HG02840 (cell line): Measurements from ENCODE around the gene ZNF618.

Experiments used
- ATAC-seq: cut with Tn5 transposase; IDR thresholded peaks from one replicate; pipeline ENCODE4 v1.9.1; 2021; ENCODE audit warnings: mild to moderate bottlenecking, moderate library complexity, moderate number of reproducible peaks; ENCODE audit not compliant: unreplicated experiment, low FRiP score

Gene ZNF618

GRCh38 chr9:114051706-114052105 lies 175.6 kb downstream of the ZNF618 start:
- ATAC-seq: no peak

GRCh38 chr9:114053246-114054005 lies 177.3 kb downstream of the ZNF618 start:
- no peak for ATAC-seq

- no peak for ATAC-seq
Measured at GRCh38 chr9:114054191-114054690, 178.1 kb downstream of the ZNF618 start.

- no peak for ATAC-seq
Measured at GRCh38 chr9:114055061-114055460, 179.0 kb downstream of the ZNF618 start.

- no peak for ATAC-seq
Measured at GRCh38 chr9:114055894-114056293, 179.8 kb downstream of the ZNF618 start.

- ATAC-seq: no peak
Measured at GRCh38 chr9:114056527-114056926, 180.4 kb downstream of the ZNF618 start.

GRCh38 chr9:114057161-114057885 lies 181.2 kb downstream of the ZNF618 start:
- no peak for ATAC-seq

GRCh38 chr9:114058688-114059046 lies 182.6 kb downstream of the ZNF618 start:
- no peak for ATAC-seq

GRCh38 chr9:114059047-114059803 lies 183.1 kb downstream of the ZNF618 start:
- ATAC-seq: no peak

GRCh38 chr9:114060070-114060469 lies 184.0 kb downstream of the ZNF618 start:
- no peak for ATAC-seq

GRCh38 chr9:114060711-114061110 lies 184.6 kb downstream of the ZNF618 start:
- ATAC-seq: no peak

GRCh38 chr9:114061292-114061691 lies 185.2 kb downstream of the ZNF618 start:
- ATAC-seq: no peak

- no peak for ATAC-seq
Measured at GRCh38 chr9:114061830-114062474, 185.8 kb downstream of the ZNF618 start.

GRCh38 chr9:114065304-114065703 lies 189.2 kb downstream of the ZNF618 start:
- no peak for ATAC-seq

- no peak for ATAC-seq
Measured at GRCh38 chr9:114069476-114070187, 193.5 kb downstream of the ZNF618 start.

GRCh38 chr9:114070188-114071103 lies 194.3 kb downstream of the ZNF618 start:
- no peak for ATAC-seq

GRCh38 chr9:114071197-114071795 lies 195.2 kb downstream of the ZNF618 start:
- no peak for ATAC-seq
